IMR-90 (cell line): ENCODE measurements around the gene CARD19. TPM values are rescaled to one million over a fixed set of nuclear protein-coding genes. Genes with fewer than 3 reads are reported as not detected.
A peak's percentile ranks its signal among the peaks of the same experiment; 100 is the strongest.

Experiments used
- ATAC-seq: fragments of 200-7000 bp; cut with Tn5 transposase; 2 replicates; pipeline ENCODE4 v1.9.1; 2020; ENCODE audit warnings: low read depth, mild to moderate bottlenecking, moderate library complexity
- BruUV-seq: library from RNA; stranded (reverse); fragments of 400-500 nt; replicated peaks from 2 replicates; lab custom pipeline; 2021; lab: Mats Ljungman, UMichigan
- CTCF ChIA-PET: fragments of 300-600 bp; formaldehyde crosslinking; extraction: SDS; loops from one replicate; lab custom pipeline; 2021; ENCODE audit warnings: antibody characterized with exemption; lab: Yijun Ruan, JAX
- POLR2A ChIA-PET: fragments of 300-600 bp; sonication (Branson Sonifier 250); formaldehyde crosslinking; loops from one replicate; lab custom pipeline; 2022; ENCODE audit warnings: antibody characterized with exemption; ENCODE audit not compliant: unreplicated experiment; lab: Charles Lee
- DNase-seq: peaks from one replicate; pipeline ENCODE4 v3.0.0; 2013
- H2AFZ ChIP-seq: replicated peaks from 2 replicates; pipeline ENCODE3; 2013; ENCODE audit warnings: low read length, mild to moderate bottlenecking; ENCODE audit not compliant: poor library complexity
- H2AK5ac ChIP-seq: 2 replicates; pipeline ENCODE4 v1.6.1; 2013; ENCODE audit warnings: low read depth, low read length, inconsistent platforms
- H2AK9ac ChIP-seq: replicated peaks from 2 replicates; pipeline ENCODE3; 2013; ENCODE audit warnings: mild to moderate bottlenecking, low read depth, low read length, moderate library complexity; ENCODE audit not compliant: poor library complexity
- H2BK120ac ChIP-seq: 2 replicates; pipeline ENCODE4 v1.6.1; 2013; ENCODE audit warnings: low read depth, low read length, inconsistent platforms
- H2BK15ac ChIP-seq: 3 replicates; pipeline ENCODE4 v1.6.1; 2013; ENCODE audit warnings: low read depth, low read length, inconsistent platforms
- H2BK20ac ChIP-seq: 2 replicates; pipeline ENCODE4 v1.6.1; 2013; ENCODE audit warnings: low read depth, mild to moderate bottlenecking, inconsistent platforms, low read length, moderate library complexity
- H2BK5ac ChIP-seq: 2 replicates; pipeline ENCODE4 v1.6.1; 2013; ENCODE audit warnings: mild to moderate bottlenecking, low read depth, low read length, inconsistent platforms; ENCODE audit not compliant: poor library complexity, severe bottlenecking
- H3K14ac ChIP-seq: replicated peaks from 2 replicates; pipeline ENCODE4 v1.6.1; 2013; ENCODE audit warnings: low read depth, low read length, inconsistent platforms
- H3K18ac ChIP-seq: 2 replicates; pipeline ENCODE4 v1.6.1; 2013; ENCODE audit warnings: low read depth, low read length, control low read depth
- H3K23ac ChIP-seq: 2 replicates; pipeline ENCODE4 v1.6.1; 2013; ENCODE audit warnings: low read depth, low read length, inconsistent platforms
- H3K27ac ChIP-seq: 2 replicates; pipeline ENCODE4 v1.5.1; 2013; ENCODE audit warnings: mild to moderate bottlenecking, control low read depth, low read length; ENCODE audit not compliant: insufficient read depth
- H3K27me3 ChIP-seq: 2 replicates; pipeline ENCODE4 v1.6.1; 2013; ENCODE audit warnings: low read length; ENCODE audit not compliant: control insufficient read depth, insufficient read depth
- H3K36me3 ChIP-seq: 2 replicates; pipeline ENCODE4 v1.6.1; 2013; ENCODE audit warnings: low read length, mixed read lengths; ENCODE audit not compliant: control insufficient read depth, insufficient read depth
- H3K4ac ChIP-seq: 2 replicates; pipeline ENCODE4 v1.6.1; 2013; ENCODE audit warnings: low read depth, low read length, inconsistent platforms
- H3K4me1 ChIP-seq: 2 replicates; pipeline ENCODE4 v1.6.1; 2013; ENCODE audit warnings: low read length, mixed read lengths; ENCODE audit not compliant: control insufficient read depth, insufficient read depth
- H3K4me2 ChIP-seq: 2 replicates; pipeline ENCODE4 v1.6.1; 2013; ENCODE audit warnings: low read depth, mild to moderate bottlenecking, control low read depth, low read length, moderate library complexity
- H3K4me3 ChIP-seq: 2 replicates; pipeline ENCODE4 v1.5.1; 2013; ENCODE audit warnings: low read depth, mild to moderate bottlenecking, control low read depth, low read length, moderate library complexity; ENCODE audit not compliant: insufficient read depth
- H3K56ac ChIP-seq: 2 replicates; pipeline ENCODE4 v1.6.1; 2013; ENCODE audit warnings: low read length, inconsistent platforms; ENCODE audit not compliant: insufficient read depth; ENCODE audit errors: extremely low read depth
- H3K79me1 ChIP-seq, 2 experiments: 2 replicates each; pipeline ENCODE4 v1.6.1; 2013; ENCODE audit warnings: low read length in 2 of 2, inconsistent platforms in 1 of 2, low read depth in 1 of 2
- H3K9ac ChIP-seq: 2 replicates; pipeline ENCODE4 v1.6.1; 2013; ENCODE audit warnings: low read depth, low read length, control low read depth
- H3K9me1 ChIP-seq: 2 replicates; pipeline ENCODE4 v1.6.1; 2013; ENCODE audit warnings: low read length, inconsistent platforms; ENCODE audit not compliant: insufficient read depth
- H3K9me3 ChIP-seq: 2 replicates; pipeline ENCODE4 v1.6.1; 2013; ENCODE audit warnings: low read length; ENCODE audit not compliant: control insufficient read depth, insufficient read depth
- H4K20me1 ChIP-seq: 2 replicates; pipeline ENCODE4 v1.6.1; 2013; ENCODE audit warnings: low read length, inconsistent platforms; ENCODE audit not compliant: insufficient read depth
- H4K5ac ChIP-seq: 2 replicates; pipeline ENCODE4 v1.6.1; 2013; ENCODE audit warnings: mild to moderate bottlenecking, low read depth, low read length, control low read depth
- H4K8ac ChIP-seq, 2 experiments: 2 replicates each; pipeline ENCODE4 v1.6.1; 2013; ENCODE audit warnings: low read depth in 2 of 2, low read length in 2 of 2, control low read depth in 1 of 2, inconsistent platforms in 1 of 2
- H4K91ac ChIP-seq: 2 replicates; pipeline ENCODE4 v1.6.1; 2013; ENCODE audit warnings: low read depth, low read length, inconsistent platforms; ENCODE audit not compliant: insufficient read depth
- BHLHE40 ChIP-seq: fragments of 150-350 bp; IDR thresholded peaks from 2 replicates; pipeline ENCODE4 v1.6.1; 2016; ENCODE audit warnings: mild to moderate bottlenecking, low read depth, low read length
- CHD1 ChIP-seq: IDR thresholded peaks from 2 replicates; pipeline ENCODE4 v1.6.1; 2012; ENCODE audit warnings: low read depth, low read length, improper control_type of control experiment
- ELK1 ChIP-seq: fragments of 150-350 bp; IDR thresholded peaks from 2 replicates; pipeline ENCODE4 v1.6.1; 2016; ENCODE audit warnings: low read depth, mild to moderate bottlenecking, low read length, moderate library complexity, borderline replicate concordance
- FOS ChIP-seq: fragments of 150-350 bp; IDR thresholded peaks from 2 replicates; pipeline ENCODE4 v1.6.1; 2016; ENCODE audit warnings: low read depth, low read length
- MAFK ChIP-seq: IDR thresholded peaks from 2 replicates; pipeline ENCODE4 v1.6.1; 2012; ENCODE audit warnings: low read depth, low read length, improper control_type of control experiment
- MAZ ChIP-seq: IDR thresholded peaks from 2 replicates; pipeline ENCODE4 v1.6.1; 2012; ENCODE audit warnings: low read depth, mild to moderate bottlenecking, low read length, improper control_type of control experiment, moderate library complexity, borderline replicate concordance
- MXI1 ChIP-seq: IDR thresholded peaks from 2 replicates; pipeline ENCODE4 v1.6.1; 2012; ENCODE audit warnings: low read depth, mild to moderate bottlenecking, low read length, moderate library complexity, borderline replicate concordance
- NFE2L2 ChIP-seq: fragments of 150-350 bp; IDR thresholded peaks from 2 replicates; pipeline ENCODE4 v1.6.1; 2016; ENCODE audit warnings: low read depth, mild to moderate bottlenecking, low read length
- RAD21 ChIP-seq: IDR thresholded peaks from 2 replicates; pipeline ENCODE4 v1.6.1; 2012; ENCODE audit warnings: low read length, improper control_type of control experiment
- RCOR1 ChIP-seq: IDR thresholded peaks from 2 replicates; pipeline ENCODE4 v1.6.1; 2012; ENCODE audit warnings: mild to moderate bottlenecking, low read length, improper control_type of control experiment; ENCODE audit not compliant: insufficient replicate concordance
- RFX5 ChIP-seq: IDR thresholded peaks from 2 replicates; pipeline ENCODE4 v1.8.0; 2012; ENCODE audit warnings: low read depth, mild to moderate bottlenecking, low read length, moderate library complexity
- SMC3 ChIP-seq: fragments of 150-350 bp; IDR thresholded peaks from 2 replicates; pipeline ENCODE4 v1.6.1; 2016; ENCODE audit warnings: low read depth, mild to moderate bottlenecking, antibody characterized with exemption, low read length, moderate library complexity
- WGBS, 2 experiments: methylation state at CpG; one replicate each; pipeline versions ENCODE4 v1.1.5 to v1.1.7; 2013; ENCODE audit warnings: missing lambda C conversion rate in 2 of 2; ENCODE audit not compliant: insufficient read length in 1 of 2; ENCODE audit errors: extremely low coverage in 2 of 2; 5-methylcytosine and 5-hydroxymethylcytosine counted together
- dilution Hi-C: fragments of 300-500 bp; cut with HindIII; formaldehyde crosslinking; loops from one replicate; pipeline ENCODE4 v1.14.3; 2018; ENCODE audit warnings: low sequenced_read_pairs; ENCODE audit not compliant: unreplicated experiment
- in situ Hi-C: fragments of 300-500 bp; cut with MboI; formaldehyde crosslinking; loops from 3 replicates; pipeline ENCODE4 v1.14.3; 2019; ENCODE audit warnings: low sequenced_read_pairs, inconsistent platforms, mixed read lengths
- intact Hi-C: fragments of 100-400 bp; cut with micrococcal nuclease; formaldehyde crosslinking; loops from 2 replicates; pipeline ENCODE4 v1.10.0; 2022
- polyA plus RNA-seq, 3 experiments: library from polyadenylated mRNA; depleted of rRNA; stranded (reverse); fragments of >200 nt; gene quantifications; 2 replicates each; pipeline ENCODE4 v1.2.3, GENCODE V29; 2012; ENCODE audit warnings: low replicate concordance in 1 of 3
- total RNA-seq: library from RNA; depleted of rRNA; stranded (reverse); fragments of >200 nt; gene quantifications from 2 replicates; pipeline ENCODE4 v1.2.3, GENCODE V29; 2012
- TF ChIP-seq, protein P1 (sequence below): conservative IDR thresholded peaks from 2 replicates; pipeline ENCODE4 v1.5.1; 2012; ENCODE audit warnings: mild to moderate bottlenecking, low read depth, low read length, improper control_type of control experiment
- TF ChIP-seq, protein P2 (sequence below): fragments of 150-350 bp; IDR thresholded peaks from 2 replicates; pipeline ENCODE4 v1.6.1; 2017; ENCODE audit warnings: mild to moderate bottlenecking, antibody characterized with exemption, low read length, low read depth

The CARD19 gene
- total and polyA plus RNA-seq, 2 of the 4 experiments (the other 2 are of a cell fraction), result 17.4 to 111 TPM

GRCh38 chr9:93097511-93098201 lies 1.6 kb downstream of the CARD19 start:
- Histone ChIP-seq H3K56ac (peak overlapping the region; percentile 87), H3K4me3 (peak overlapping the region; percentile 87), H3K4me1 (peaks cover 24% of the 10 kb centered on the region), H3K18ac (peak overlapping the region; percentile 82), H2BK120ac (peak overlapping the region; percentile 91), H3K4me2 (peak overlapping the region; percentile 77), H3K9me3 (no peaks in the 10 kb centered on the region), H4K91ac (peak overlapping the region; percentile 94), H4K20me1 (peaks cover 21% of the 10 kb centered on the region), H2BK20ac (peak overlapping the region; percentile 91), H4K8ac (peak overlapping the region; percentile 84 to 86), H2AK5ac (peak overlapping the region; percentile 96), H3K14ac (peak overlapping the region; percentile 87), H2AFZ (peak overlapping the region; percentile 82), H2BK15ac (peak overlapping the region; percentile 90; the same call in 2 of the 3 replicates), H3K9ac (peak overlapping the region; percentile 65), H4K5ac (peak overlapping the region; percentile 38), H3K36me3 (no peaks in the 10 kb centered on the region), H3K27ac (peak overlapping the region; percentile 98), H3K4ac (peak overlapping the region; percentile 96), H2BK5ac (peak overlapping the region; percentile 95), H3K79me1 (peaks cover 27 to 36% of the 10 kb centered on the region in 2 experiments), H3K9me1 (peaks cover 20% of the 10 kb centered on the region), H3K27me3 (no peaks in the 10 kb centered on the region), H2AK9ac (peak overlapping the region; percentile 96), H3K23ac (peak overlapping the region; percentile 99)
- intact Hi-C loops, result loop anchor here (2.0 to 10.0 kb wide), 2 partner anchors 95 to 357 kb away; partner anchors contain the start of genes FAM120A and FAM120AOS
- in situ Hi-C loops, result no loop called here
- DNase-seq (peak; percentile 12), ATAC-seq (no peak)
- ChIA-PET POLR2A (no interaction called here), CTCF (interaction anchor here (0.6 to 1.4 kb wide), 2 partner anchors 11 to 241 kb away, joined by 4 to 9 read pairs; no protein-coding TSS in a partner anchor)
- 93% methylated on average over 5 of the region's 11 CpGs; no CpG with 5 or more reads in 1 of the 2 experiments for WGBS, 2 experiments
- no TSS peak for BruUV-seq
- TF ChIP-seq RFX5 (no peak), RCOR1 (no peak), NFE2L2 (no peak), MAZ (no peak), RAD21 (no peak), FOS (no peak), ELK1 (no peak), MAFK (no peak), SMC3 (no peak), CHD1 (no peak), BHLHE40 (no peak), MXI1 (no peak)
- TF ChIP-seq, protein P1, sequence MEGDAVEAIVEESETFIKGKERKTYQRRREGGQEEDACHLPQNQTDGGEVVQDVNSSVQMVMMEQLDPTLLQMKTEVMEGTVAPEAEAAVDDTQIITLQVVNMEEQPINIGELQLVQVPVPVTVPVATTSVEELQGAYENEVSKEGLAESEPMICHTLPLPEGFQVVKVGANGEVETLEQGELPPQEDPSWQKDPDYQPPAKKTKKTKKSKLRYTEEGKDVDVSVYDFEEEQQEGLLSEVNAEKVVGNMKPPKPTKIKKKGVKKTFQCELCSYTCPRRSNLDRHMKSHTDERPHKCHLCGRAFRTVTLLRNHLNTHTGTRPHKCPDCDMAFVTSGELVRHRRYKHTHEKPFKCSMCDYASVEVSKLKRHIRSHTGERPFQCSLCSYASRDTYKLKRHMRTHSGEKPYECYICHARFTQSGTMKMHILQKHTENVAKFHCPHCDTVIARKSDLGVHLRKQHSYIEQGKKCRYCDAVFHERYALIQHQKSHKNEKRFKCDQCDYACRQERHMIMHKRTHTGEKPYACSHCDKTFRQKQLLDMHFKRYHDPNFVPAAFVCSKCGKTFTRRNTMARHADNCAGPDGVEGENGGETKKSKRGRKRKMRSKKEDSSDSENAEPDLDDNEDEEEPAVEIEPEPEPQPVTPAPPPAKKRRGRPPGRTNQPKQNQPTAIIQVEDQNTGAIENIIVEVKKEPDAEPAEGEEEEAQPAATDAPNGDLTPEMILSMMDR, result no peak
- TF ChIP-seq, protein P2, sequence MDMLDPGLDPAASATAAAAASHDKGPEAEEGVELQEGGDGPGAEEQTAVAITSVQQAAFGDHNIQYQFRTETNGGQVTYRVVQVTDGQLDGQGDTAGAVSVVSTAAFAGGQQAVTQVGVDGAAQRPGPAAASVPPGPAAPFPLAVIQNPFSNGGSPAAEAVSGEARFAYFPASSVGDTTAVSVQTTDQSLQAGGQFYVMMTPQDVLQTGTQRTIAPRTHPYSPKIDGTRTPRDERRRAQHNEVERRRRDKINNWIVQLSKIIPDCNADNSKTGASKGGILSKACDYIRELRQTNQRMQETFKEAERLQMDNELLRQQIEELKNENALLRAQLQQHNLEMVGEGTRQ, result no peak
- dilution Hi-C loops, result no loop called here
